ENCODE measurements around the gene EHD4. TPM values are rescaled to one million over a fixed set of nuclear protein-coding genes. Genes with fewer than 3 reads are reported as not detected.

Gene EHD4
- polyA plus RNA-seq, 1 donor (not counting 4 experiments of a cell fraction or from before 2014, with no cell fraction given) = 31.5 TPM

DNA sequence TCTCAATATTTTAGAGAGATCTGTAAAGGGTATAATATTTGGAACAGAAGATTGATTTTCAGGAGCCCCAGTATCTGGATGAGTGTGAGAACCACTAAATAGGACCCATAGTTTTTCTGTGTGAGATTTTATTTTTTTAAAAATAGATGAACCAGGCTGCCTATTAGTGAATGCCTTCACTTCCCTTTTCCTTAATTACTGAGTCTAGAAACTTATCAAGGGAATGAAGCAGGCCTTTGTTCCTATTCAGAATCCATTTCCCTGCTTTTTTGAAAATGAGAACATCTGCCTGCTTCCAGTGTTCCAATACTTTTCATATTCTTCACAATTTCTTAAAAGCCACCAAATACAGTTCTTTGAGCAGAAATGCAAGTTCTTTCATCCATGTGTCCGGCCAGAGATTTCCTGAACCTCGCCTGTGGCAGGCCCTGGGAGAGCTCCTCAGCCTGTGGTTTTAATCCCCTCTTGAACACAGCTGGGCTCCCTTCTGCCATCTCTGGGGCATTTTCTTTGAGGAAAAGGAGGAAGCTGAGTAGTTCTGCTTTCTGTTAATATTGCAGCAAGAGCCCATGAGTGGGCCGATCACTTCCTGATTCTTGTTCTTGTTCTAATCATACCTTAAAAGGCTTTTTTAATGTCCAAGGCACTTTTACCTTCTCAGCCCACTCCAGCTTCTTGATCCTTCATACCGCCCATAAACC, 4.7 kb downstream of the EHD4 start:
- Histone ChIP-seq H3K4me2 (ENCODE audit: control insufficient read depth, extremely low read depth, insufficient read depth, low read depth, low read length) (no peak overlapping the region), H3K9me3 (ENCODE audit: control insufficient read depth, low read depth, low read length) (no peaks in the 10 kb centered on the region), H4K20me1 (ENCODE audit: control insufficient read depth, extremely low read depth, insufficient read depth, low read length) (peaks cover 11% of the 10 kb centered on the region), H2AFZ (ENCODE audit: control insufficient read depth, low read length) (no peak overlapping the region), H3K27me3 (ENCODE audit: control insufficient read depth, extremely low read depth, insufficient read depth, low read length) (no peaks in the 10 kb centered on the region), H3K9ac (ENCODE audit: control insufficient read depth, extremely low read depth, insufficient read depth, low read length) (no peak overlapping the region), H3K27ac (ENCODE audit: control insufficient read depth, insufficient read depth, low read length) (no peak overlapping the region), H3K79me2 (ENCODE audit: control insufficient read depth, insufficient read depth, low read length) (peaks cover 89% of the 10 kb centered on the region), H3K36me3 (ENCODE audit: control insufficient read depth in 2 of 2, extremely low read depth in 1 of 2, insufficient read depth in 2 of 2, low read length in 2 of 2) (peaks cover 5 to 13% of the 10 kb centered on the region in 2 experiments), H3K4me1 (ENCODE audit: control insufficient read depth, extremely low read depth, insufficient read depth, low read length) (peaks cover 19% of the 10 kb centered on the region), H3K9me1 (ENCODE audit: control insufficient read depth, extremely low read depth, insufficient read depth, low read length) (no peaks in the 10 kb centered on the region), H3K4me3 (ENCODE audit: control insufficient read depth in 2 of 3, extremely low read depth in 1 of 3, insufficient read depth in 2 of 3, low read depth in 1 of 3, low read length in 3 of 3) (no peak overlapping the region)
- FAIRE-seq (no peak), DNase-seq (ENCODE audit: low read depth, low spot score) (no peak)
- TF ChIP-seq, protein P1, sequence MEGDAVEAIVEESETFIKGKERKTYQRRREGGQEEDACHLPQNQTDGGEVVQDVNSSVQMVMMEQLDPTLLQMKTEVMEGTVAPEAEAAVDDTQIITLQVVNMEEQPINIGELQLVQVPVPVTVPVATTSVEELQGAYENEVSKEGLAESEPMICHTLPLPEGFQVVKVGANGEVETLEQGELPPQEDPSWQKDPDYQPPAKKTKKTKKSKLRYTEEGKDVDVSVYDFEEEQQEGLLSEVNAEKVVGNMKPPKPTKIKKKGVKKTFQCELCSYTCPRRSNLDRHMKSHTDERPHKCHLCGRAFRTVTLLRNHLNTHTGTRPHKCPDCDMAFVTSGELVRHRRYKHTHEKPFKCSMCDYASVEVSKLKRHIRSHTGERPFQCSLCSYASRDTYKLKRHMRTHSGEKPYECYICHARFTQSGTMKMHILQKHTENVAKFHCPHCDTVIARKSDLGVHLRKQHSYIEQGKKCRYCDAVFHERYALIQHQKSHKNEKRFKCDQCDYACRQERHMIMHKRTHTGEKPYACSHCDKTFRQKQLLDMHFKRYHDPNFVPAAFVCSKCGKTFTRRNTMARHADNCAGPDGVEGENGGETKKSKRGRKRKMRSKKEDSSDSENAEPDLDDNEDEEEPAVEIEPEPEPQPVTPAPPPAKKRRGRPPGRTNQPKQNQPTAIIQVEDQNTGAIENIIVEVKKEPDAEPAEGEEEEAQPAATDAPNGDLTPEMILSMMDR (optimal IDR thresholded peaks at IDR 0.05 in 1 of 3, IDR thresholded peaks at IDR 0.05 in 1 of 3, conservative IDR thresholded peaks at IDR 0.05 in 1 of 3; ENCODE audit: extremely low read depth in 1 of 3, insufficient read depth in 2 of 3, low read length in 3 of 3) = no peak
- TF ChIP-seq EZH2 (IDR thresholded peaks at IDR 0.05; ENCODE audit: low read length) = no peak
- dilution Hi-C loops (cut with MboI; ENCODE audit: extremely low pct_ligation_motif_present, low sequenced_read_pairs) = no loop called here

DNA sequence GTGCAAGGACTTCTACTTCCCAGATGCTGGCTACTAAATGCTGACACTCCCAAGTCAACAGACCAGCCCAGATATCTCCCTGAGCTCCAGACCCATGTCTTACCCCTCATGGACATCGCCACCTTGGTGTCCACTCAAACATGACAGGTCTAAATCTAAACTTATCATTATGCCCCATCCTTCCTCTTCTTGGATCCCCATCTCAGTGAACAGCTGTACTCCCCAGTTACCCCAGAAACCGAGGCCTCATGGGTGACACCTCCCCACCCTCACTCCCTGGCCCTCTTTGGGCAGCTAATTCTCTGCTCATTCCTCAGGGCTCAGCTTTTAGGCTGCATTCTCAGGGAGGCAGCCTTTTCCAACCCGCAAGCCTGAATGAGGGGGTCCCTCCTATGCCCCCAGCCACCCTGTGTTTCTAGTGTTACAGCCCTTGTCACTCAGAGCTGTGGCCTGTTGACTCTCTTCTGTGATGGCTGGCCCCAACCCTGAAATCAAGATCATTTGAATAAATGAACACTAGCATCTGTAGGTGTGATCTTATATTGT, 5.4 kb downstream of the EHD4 start:
- H2AFZ ChIP-seq (ENCODE audit: control insufficient read depth, low read length) = no peak overlapping the region
- no peaks in the 10 kb centered on the region for H3K9me1 ChIP-seq (ENCODE audit: control insufficient read depth, extremely low read depth, insufficient read depth, low read length)
- TF ChIP-seq EZH2 (IDR thresholded peaks at IDR 0.05; ENCODE audit: low read length) = no peak
- TF ChIP-seq, protein P1 (optimal IDR thresholded peaks at IDR 0.05 in 1 of 3, IDR thresholded peaks at IDR 0.05 in 1 of 3, conservative IDR thresholded peaks at IDR 0.05 in 1 of 3; ENCODE audit: extremely low read depth in 1 of 3, insufficient read depth in 2 of 3, low read length in 3 of 3) = no peak
- no peaks in the 10 kb centered on the region for H3K9me3 ChIP-seq (ENCODE audit: control insufficient read depth, low read depth, low read length)
- peaks cover 19% of the 10 kb centered on the region for H3K4me1 ChIP-seq (ENCODE audit: control insufficient read depth, extremely low read depth, insufficient read depth, low read length)
- H3K36me3 ChIP-seq (ENCODE audit: control insufficient read depth in 2 of 2, extremely low read depth in 1 of 2, insufficient read depth in 2 of 2, low read length in 2 of 2) = peaks cover 5 to 13% of the 10 kb centered on the region in 2 experiments
- no peak overlapping the region for H3K4me3 ChIP-seq (ENCODE audit: control insufficient read depth in 2 of 3, extremely low read depth in 1 of 3, insufficient read depth in 2 of 3, low read depth in 1 of 3, low read length in 3 of 3)
- no peak overlapping the region for H3K27ac ChIP-seq (ENCODE audit: control insufficient read depth, insufficient read depth, low read length)
- H3K9ac ChIP-seq (ENCODE audit: control insufficient read depth, extremely low read depth, insufficient read depth, low read length) = no peak overlapping the region
- H3K4me2 ChIP-seq (ENCODE audit: control insufficient read depth, extremely low read depth, insufficient read depth, low read depth, low read length) = no peak overlapping the region
- no peak for FAIRE-seq
- dilution Hi-C loops (cut with MboI; ENCODE audit: extremely low pct_ligation_motif_present, low sequenced_read_pairs) = no loop called here
- H4K20me1 ChIP-seq (ENCODE audit: control insufficient read depth, extremely low read depth, insufficient read depth, low read length) = peaks cover 11% of the 10 kb centered on the region
- peaks cover 89% of the 10 kb centered on the region for H3K79me2 ChIP-seq (ENCODE audit: control insufficient read depth, insufficient read depth, low read length)
- H3K27me3 ChIP-seq (ENCODE audit: control insufficient read depth, extremely low read depth, insufficient read depth, low read length) = no peaks in the 10 kb centered on the region
- no peak for DNase-seq (ENCODE audit: low read depth, low spot score)
